NCI-H1048 (cell line): Measurements from ENCODE around the gene DNAJC10.

ENCODE experiments used
- DNase-seq: peaks from one replicate; lab custom pipeline; 2025; lab: John Stamatoyannopoulos, UW

DNAJC10 gene

GRCh38 chr2:182834293-182834692 is 118.2 kb downstream of the DNAJC10 start:
- DNase-seq: no peak

GRCh38 chr2:182836451-182836850 is 120.4 kb downstream of the DNAJC10 start:
- no peak for DNase-seq
